ENCODE measurements around the gene SEMA5B.

Gene SEMA5B

DNA sequence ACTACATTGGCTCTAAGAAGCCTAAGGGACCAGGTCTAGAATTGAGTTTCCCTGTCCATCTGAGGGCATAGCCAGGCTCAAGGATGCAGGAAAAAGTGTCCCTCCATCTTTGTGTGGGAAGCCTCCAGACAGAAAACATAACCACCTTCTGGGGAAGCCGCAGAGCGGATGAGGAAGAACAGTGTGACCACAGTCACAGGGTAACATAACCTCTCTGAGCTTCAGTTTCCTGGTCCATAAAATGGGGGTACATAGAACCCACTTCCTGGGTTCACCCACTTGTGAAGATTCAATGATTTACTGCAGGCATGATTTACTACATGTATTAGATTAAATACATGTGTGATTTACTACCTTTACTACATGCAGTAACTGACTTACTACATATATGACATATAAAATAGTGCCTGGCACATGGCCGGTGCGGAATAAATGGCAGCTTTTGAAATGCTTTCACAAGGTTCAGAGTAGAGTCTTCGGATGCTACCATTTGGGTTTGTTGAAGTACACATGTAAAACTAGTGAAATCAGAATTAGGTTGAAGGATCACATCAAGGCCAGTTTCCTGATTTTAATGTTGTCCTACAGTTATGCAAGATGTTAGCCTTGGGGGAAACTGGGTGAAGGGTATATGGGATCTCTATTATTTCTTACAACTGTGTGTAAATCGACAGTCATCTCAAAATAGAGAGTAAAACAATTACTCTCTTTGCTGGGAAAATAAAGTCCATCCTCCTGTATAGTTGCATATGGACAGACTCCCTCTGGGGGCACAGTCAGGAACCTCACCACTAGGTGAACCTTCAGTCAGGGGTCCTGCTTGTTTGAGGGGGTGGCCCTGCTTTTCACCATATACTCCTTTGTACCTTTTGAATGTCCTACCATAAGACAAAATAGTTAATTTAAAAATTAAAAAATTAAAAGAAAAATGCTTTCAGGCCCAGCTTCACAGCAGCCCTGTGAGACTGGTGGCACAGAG, 86.0 kb downstream of the SEMA5B start:
- DNase-seq (ENCODE audit: low spot score), result no peak
- TF ChIP-seq, protein P1, sequence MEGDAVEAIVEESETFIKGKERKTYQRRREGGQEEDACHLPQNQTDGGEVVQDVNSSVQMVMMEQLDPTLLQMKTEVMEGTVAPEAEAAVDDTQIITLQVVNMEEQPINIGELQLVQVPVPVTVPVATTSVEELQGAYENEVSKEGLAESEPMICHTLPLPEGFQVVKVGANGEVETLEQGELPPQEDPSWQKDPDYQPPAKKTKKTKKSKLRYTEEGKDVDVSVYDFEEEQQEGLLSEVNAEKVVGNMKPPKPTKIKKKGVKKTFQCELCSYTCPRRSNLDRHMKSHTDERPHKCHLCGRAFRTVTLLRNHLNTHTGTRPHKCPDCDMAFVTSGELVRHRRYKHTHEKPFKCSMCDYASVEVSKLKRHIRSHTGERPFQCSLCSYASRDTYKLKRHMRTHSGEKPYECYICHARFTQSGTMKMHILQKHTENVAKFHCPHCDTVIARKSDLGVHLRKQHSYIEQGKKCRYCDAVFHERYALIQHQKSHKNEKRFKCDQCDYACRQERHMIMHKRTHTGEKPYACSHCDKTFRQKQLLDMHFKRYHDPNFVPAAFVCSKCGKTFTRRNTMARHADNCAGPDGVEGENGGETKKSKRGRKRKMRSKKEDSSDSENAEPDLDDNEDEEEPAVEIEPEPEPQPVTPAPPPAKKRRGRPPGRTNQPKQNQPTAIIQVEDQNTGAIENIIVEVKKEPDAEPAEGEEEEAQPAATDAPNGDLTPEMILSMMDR (IDR thresholded peaks at IDR 0.05; ENCODE audit: extremely low read depth, missing control alignments), result no peak

DNA sequence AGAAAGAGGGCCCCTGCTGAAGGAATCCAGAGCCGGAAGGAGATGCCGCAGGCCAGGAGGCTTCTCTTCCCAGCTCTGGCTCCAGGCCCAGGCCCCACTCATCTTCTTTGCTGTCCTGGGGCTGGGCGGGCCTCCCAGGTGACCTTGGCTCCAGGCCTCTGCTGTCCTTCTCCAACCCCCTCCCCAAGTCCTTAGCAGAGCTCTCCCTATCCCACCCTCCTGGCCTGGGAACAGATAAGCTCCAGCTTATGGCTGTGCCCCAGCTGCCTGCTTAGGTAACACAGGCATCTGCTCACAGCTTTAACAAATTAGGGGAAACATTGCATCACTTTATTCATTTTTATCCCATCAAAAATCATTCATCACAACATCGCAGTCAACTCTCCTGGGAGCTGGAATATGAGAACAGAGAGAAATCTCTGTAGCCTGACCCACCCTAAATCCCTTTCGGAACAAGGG, 86.9 kb downstream of the SEMA5B start:
- TF ChIP-seq, protein P1 (IDR thresholded peaks at IDR 0.05; ENCODE audit: extremely low read depth, missing control alignments), result no peak

DNA sequence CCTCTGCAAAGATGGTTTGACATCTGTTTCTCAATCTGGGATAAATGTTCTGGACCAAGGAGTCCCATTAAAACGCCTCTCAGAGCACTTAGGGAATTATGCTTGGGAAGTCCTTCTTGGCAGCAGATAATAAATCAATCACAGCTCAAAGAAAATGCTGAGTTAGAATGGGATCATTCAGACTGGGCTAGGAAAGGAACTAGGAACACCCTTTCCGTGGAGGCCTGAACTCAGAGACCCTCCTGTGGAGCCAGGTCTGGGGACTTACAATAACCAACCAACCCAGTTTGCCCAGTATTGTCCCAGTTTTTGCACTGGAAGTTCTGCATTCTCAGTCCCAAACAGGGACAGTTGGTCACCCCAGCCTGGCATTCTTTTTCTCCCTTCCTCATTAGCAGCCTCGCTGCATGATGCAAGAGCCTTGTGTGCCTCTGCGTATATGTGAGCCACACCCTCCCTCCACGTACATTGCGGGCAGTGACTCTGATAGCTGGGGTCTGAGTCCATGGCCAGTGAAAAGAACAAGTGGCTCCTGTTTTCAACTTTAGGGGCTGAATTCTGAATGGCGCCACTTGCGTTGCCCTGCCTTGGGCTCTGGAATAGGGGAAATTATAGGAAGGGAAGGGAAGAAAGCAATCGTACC, 88.7 kb downstream of the SEMA5B start:
- no peak for DNase-seq (ENCODE audit: low spot score)
- TF ChIP-seq, protein P1 (IDR thresholded peaks at IDR 0.05; ENCODE audit: extremely low read depth, missing control alignments), result no peak

More for the DNA sequence above, 86.9 kb downstream of the SEMA5B start:
- no peak for DNase-seq (ENCODE audit: low spot score)

DNA sequence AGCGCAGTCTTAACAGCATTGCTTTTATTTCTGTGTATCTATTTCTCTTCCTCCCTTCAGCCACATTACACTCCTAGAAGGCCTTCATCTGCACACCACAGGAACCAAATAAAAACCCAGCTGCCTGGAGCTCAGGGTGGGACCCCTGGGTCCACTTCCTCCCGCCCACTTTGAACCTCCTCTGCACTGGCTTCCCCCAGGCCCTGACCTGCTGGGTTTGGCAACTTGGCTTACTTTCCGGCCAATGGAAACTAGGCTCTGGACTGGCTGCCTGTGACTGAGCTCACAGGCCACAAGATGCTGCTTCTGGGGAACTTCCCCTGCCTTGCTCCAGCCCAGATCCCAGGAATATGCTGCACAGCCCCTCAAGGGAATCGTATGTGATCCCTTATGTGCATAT, 89.8 kb downstream of the SEMA5B start:
- TF ChIP-seq, protein P1 (IDR thresholded peaks at IDR 0.05; ENCODE audit: extremely low read depth, missing control alignments), result no peak
- no peak for DNase-seq (ENCODE audit: low spot score)

DNA sequence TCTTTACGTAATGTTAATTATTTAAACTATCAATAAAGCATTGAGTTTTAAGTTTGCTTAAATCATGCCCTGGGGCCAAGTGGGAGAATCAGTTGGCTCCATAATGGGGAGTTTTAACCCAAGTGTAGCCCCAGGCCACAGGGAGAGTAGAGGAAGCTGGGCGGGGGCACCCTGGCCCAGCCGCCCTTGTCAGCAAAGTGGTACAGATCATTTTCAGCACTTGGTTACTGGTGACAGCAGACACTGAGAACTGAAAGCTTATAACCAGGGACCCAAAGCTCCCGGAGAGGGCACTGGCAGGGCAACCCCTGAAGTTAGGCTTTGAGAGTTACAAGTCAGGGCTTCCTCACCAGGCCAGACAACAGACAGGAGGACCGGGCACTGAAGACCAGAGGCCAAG, 90.6 kb downstream of the SEMA5B start:
- TF ChIP-seq, protein P1 (IDR thresholded peaks at IDR 0.05; ENCODE audit: extremely low read depth, missing control alignments), result no peak
- DNase-seq (ENCODE audit: low spot score), result no peak

DNA sequence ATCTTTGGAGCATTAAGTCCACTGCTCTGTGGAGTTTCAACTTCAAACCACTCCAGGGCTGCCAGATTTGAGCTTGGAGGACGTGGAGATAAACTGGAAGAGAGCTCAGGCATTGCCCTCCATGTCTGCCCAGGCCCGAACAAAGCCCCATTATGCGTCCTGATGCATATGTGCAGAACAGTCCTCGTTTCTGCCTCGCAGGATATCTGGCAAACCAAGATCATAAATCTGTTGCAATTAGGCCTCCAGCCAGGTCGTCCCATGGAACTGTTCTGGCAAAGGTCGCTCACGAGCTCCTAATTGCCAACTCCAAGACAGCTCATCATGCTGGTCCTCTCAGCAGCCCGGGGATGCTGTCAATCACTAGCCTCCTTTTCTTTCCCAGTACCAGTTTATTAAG, 91.2 kb downstream of the SEMA5B start:
- DNase-seq (ENCODE audit: low spot score), result no peak
- TF ChIP-seq, protein P1 (IDR thresholded peaks at IDR 0.05; ENCODE audit: extremely low read depth, missing control alignments), result no peak

DNA sequence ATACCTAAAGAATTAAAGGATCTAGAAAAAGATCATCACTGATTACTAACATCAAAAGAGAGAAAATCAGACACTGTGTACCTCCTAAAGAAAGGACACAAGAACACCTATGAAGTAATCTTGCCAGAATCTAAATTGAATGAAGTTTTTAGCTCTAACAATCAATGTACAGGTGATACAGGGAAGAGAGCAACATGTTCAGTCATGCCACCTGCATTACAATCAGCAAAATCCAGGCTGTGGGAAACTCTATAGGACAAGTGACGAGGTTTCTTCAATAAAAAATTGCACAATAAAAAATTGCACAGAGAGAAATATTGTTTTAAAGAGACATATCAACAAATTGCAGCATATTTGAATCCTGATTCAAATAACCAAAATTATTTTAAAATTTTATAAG, 93.3 kb downstream of the SEMA5B start:
- DNase-seq (ENCODE audit: low spot score), result no peak
- TF ChIP-seq, protein P1 (IDR thresholded peaks at IDR 0.05; ENCODE audit: extremely low read depth, missing control alignments), result no peak

All from GM20000 (cell line).